Midbrain (tissue), 1 donor: ENCODE measurements around the gene LZTR1.

Experiments
- DNase-seq: peaks from one replicate; lab custom pipeline; 2025; lab: John Stamatoyannopoulos, UW

LZTR1 gene

DNA sequence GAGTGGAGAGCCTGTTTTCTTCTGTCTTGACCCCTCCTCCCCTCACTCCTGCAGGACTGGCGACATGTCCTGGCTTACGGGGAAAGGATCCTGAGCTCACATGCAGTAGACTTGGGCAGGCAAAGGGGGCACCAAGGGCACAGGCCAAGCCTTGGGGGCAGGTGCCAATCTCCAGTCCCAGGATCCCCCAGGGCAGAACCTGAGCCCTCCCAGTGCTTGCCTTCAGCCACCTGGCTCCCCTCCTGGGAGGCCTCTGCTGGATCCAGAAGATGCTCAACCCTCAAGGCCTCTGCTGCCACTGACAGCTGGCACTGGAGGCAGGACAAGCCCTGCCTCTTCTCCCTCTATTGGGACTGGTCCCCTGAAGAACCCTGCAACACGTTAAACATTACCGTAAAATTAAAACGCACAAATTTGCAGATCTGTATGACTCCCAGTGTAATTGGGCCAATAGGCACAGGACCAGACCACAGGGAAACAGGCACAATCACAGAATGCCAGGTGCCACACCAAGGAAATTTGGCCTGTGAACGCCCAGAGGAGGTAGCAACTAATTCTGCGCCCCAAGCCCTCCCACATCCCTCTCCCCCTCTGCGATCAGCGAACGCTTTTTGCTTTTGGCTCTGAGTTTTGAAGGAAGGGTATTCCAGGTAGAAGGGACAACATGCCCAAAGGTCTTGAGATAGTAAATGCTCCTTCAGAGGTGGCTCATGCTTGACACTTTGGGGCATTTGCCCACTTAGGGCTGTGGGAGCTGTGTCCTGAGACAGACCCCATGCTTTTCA, 967 bp upstream of the LZTR1 start:
- DNase-seq = no peak

DNA sequence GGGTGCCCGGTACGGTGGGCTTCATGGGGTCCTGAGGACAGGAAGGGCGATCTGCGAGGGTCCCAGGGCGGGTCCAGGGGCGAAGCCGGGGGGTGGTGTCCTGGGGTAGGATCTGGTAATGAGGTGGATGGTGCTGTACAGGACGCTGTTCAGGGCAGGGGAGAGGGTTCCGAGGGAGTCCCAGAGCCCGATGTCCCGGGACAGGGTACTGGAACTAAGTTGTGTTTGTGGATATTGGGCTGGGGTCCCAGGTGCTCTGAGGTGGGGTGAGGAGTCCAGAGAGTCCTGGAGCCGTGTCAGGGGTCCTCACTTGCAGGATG, 426 bp downstream of the LZTR1 start:
- DNase-seq = no peak

DNA sequence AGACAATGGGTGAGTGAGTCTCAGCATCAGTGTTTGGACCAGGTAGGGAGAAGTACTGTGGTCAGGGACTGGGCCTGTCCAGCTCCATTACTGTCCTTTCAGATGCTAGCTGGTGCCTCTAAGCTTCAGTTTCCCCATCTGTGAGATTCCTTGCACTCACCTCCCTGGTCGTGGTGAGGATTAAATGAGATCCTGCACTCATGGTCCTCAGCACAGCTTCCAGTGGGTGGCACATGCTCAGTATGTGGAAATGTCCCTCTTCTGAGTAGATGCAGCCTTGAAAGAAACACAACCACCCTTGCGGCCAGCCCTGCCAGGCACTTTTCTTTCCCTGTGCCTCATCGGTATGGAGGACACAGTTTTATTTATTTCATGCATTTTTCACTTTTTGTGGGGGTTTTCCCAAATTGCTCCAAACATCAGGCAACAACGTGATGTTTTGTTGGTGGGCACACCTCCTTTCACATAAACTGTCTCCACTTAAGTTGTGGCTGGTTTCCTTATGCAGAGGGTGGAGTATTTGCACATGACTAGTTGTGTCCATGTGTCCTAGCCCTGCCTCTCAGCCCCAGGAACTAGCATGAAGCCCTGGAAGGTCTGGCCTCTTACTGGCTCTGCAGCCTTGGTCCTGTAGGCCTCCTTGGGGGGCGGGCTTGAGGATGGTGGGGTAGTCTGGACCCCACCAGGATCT, 1.1 kb downstream of the LZTR1 start:
- DNase-seq = no peak

DNA sequence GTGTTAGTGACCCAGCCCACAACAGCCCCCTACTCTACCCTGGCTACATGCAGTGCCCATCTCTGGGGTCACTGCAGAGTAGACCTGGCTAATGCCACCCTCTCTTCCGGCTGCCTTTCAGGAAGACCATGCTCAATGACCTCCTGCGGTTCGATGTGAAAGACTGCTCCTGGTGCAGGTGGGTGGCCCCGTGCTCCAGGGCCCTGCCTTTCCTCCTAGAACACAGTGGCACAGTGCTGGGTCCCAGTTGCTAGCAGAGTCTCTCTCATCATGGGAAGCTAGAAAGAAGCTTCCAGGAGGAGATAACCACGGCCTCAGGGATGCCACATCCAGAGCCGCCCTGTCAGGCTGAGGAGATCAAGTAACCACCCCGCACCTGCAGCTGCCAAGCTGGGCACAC, 3.6 kb downstream of the LZTR1 start:
- DNase-seq = no peak

DNA sequence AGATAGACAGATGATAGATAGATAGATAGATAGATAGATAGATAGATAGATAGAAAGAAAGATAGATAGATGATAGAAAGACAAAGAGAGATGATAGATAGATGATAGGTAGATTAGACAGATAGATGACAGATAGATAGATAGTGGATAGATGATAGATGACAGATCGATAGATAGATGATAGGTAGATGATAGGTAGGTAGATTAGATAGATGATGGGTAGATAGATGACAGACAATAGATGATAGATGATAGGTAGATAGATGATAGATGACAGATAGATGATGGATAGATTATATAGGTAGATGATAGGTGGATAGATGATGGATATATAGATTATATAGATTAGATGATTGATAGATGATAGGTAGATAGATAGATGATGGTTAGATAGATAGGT, 4.3 kb downstream of the LZTR1 start:
- no peak for DNase-seq

DNA sequence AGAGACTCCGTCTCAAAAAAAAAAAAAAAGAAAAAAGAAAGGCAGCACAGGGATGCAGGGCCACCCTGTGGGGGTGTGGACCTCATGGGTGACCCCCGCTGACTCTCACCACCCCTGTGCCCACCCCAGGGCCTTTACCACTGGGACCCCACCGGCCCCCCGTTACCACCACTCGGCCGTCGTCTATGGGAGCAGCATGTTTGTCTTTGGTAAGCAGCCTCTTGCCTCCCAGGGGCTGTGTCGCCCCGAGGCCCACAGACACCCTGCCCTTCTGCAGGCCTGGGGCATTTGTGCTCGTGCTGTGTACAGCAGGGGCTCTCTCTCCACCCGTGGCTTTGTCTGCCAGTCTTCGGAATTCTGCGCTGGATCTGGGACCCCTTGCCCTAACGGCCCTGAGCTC, 5.3 kb downstream of the LZTR1 start:
- no peak for DNase-seq

DNA sequence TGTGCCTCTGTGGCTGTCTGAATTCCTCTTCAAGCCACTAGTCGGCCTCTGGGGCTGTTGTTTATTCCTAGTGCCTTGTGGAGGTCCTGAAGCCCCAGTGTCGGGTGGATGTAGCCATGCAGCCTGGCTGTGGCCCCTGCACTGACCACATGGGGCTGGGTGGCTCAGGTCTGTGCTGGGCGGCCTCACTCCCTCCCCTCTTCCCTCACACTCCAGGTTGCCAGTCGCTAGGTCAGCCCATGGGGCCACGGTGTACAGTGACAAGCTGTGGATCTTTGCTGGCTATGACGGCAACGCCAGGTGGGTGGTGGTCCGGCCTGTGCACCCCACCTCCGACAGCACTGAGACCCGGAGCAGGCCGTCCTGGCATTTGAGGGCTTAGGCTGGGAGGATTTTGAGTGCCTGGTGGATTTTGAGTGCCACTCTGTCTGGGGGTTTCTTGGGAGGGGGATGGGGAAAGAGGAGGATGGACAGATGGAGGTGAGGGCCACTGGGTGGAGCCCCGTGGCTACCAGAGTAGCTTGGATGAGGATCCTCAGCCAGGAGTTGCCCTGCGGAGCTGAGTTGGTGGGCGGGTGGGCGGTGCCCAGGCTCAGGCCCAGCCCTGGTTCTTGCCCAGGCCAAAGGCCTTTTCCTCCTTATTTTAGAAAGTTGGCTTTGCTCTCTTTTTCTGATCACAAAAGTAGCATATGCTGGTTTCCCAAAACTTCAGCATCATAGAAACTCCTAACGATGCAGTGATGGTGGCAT, 6.7 kb downstream of the LZTR1 start:
- no peak for DNase-seq

DNA sequence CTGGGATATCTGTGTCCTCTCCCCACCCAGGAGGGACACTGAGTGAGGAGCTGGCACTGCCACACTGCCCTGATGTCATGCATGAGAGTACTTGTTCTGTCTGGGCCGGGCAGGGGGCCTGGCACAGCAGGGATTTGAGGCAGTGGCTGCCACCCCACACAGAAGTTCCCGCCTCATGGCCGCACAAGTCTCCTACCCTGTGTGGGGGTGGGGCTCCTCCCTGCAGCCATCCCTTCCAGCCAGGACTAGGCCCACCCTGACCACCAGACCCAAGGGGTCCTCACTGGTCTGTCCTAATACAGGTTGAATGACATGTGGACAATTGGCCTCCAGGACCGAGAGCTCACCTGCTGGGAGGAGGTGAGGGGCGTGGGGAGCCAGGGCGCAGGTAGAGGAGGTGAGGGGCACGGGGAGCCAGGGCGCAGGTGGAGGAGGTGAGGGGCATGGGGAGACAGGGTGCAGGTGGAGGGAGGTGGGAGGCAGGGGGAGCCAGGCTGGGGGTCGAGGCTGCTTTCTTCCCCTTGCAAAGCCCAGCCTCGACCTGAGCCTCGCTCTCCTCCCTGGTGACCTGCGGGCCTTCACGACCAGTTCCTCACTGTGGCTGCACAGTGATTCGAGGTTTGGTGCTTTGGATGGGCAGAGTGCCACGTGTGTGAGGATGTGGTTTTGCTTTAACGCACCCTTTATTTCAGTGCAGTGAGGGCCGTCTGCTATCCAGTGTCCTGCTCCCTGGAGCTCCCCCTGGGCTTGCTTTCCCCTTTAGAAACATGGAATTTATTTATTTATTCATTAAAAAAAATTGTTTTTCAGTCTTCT, 7.4 kb downstream of the LZTR1 start:
- no peak for DNase-seq

DNA sequence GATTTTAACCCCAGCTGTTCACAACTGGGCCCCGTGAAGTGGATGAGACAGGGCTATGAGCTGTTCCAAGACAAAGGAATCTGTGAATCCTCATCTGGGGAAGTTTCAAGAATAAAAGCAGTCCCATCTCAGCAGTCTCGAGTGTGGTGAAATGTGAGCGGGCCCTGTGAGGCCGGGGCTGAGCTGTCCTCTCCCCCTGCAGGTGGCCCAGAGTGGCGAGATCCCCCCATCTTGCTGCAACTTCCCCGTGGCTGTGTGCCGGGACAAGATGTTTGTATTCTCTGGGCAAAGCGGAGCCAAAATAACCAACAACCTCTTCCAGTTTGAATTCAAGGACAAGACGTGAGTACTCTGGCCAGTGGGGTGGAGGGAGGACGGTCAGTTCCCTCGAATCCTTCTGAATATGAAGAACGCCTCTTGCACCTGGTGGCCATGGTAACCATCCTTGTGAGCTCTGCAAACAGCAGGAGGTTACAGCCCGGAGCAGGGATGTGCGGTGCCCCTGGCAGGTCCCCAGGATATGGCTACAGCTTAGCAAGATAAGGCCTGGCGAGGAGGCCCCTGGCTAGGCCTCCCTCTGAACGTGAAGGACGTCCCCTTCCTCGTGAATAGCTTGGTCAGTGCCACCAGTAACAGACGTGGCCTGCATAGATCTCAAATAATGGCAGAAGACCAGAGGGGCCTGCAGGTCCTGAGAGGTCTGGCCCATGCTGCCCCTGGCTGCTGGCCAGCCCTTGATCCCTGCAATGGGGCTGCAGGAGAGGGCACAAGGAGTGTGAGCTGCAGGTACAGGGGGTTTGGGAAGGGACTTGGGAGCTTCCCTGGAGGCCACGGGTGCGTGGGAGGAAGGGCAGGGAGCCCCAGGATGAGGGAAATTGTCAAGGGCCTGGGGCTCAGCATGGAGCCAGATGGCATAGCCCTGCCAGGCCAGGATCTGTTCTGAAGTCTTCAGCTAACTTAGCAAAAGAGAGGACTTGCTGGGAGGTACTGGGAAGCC, 8.4 kb downstream of the LZTR1 start:
- DNase-seq = no peak

DNA sequence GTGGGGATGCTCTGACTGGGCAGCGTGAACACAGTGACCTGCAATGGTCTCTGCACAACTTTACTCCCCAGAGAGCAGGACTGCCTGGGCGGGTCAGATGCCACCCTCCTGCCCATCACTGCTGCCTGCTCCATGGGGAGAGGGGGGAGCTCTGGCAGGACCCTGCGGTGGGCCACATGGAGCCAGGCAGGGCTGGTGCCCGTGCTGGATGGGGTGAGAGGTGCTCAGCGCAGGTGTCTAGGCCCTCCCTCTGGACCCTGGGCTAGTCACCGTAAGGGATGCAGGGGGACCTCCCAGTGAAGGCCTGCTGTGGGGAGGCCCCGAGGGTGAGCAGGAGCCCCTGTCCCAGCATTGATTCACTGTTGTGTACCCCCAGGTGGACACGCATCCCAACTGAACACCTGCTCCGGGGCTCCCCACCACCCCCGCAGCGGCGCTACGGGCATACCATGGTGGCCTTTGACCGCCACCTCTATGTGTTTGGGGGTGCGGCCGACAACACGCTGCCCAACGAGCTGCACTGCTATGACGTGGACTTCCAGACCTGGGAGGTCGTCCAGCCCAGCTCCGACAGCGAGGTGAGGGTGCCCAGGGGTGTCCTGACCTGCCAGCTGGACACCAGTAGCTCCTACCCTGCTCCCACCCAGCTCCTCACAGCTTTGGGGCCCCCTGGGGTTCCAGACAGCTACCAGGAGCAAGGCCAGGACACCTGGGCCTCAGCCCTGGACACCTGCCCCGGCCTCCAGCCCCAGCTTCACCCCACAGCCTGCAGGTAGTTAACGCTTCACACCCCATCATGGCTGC, 9.4 kb downstream of the LZTR1 start:
- DNase-seq = no peak

DNA sequence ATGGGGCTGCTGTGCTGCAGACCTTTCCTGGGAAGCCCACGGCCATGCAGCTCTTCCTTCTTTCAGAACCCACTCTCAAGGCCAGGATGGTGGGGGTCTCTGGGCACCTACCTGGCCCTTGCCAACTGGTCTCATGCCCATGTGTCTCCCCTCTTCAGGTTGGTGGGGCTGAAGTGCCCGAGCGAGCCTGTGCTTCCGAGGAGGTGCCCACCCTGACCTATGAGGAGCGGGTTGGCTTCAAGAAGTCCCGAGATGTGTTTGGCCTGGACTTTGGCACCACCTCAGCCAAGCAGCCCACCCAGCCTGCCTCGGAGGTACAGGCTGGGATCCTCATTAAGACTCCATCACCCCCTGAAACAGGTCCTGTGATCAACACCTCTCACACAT, 10.0 kb downstream of the LZTR1 start:
- DNase-seq = no peak

DNA sequence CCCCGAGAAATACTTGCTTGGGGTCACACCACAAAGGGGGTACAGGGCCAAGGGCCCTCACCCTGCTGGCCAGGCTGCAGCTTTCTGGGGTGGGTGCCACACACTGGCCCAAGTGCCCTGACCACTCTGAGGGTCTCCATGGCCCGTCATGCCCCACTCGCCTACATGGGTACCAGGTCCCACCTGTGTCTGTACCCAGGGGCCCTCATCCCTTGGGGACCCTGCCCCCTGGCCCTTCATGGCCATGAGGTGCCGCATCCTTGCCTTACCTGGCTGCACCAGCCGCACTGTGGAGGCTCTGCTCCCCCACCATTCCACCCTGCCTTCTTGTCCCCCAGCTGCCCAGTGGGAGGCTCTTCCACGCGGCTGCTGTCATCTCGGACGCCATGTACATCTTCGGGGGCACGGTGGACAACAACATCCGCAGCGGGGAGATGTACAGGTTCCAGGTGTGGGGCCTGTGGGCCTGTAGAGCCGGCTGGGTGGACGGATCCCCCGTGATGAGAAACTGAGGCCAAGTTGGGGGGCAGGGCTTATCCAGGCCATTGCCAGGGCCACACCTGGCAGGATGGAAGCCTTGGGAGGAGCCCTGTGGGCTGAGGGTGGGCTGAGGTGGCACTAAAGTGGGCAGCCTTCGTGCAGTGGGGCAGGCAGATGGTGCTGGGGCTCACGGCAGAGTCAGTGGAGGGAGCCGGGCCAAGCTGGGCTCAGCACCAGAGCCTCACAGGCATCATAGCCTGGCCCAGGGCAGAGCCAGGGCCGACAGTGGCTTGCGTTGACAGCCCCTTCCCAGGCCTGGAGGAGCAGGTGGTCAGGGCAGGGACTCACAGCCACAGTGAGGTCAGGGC, 10.6 kb downstream of the LZTR1 start:
- DNase-seq = no peak

DNA sequence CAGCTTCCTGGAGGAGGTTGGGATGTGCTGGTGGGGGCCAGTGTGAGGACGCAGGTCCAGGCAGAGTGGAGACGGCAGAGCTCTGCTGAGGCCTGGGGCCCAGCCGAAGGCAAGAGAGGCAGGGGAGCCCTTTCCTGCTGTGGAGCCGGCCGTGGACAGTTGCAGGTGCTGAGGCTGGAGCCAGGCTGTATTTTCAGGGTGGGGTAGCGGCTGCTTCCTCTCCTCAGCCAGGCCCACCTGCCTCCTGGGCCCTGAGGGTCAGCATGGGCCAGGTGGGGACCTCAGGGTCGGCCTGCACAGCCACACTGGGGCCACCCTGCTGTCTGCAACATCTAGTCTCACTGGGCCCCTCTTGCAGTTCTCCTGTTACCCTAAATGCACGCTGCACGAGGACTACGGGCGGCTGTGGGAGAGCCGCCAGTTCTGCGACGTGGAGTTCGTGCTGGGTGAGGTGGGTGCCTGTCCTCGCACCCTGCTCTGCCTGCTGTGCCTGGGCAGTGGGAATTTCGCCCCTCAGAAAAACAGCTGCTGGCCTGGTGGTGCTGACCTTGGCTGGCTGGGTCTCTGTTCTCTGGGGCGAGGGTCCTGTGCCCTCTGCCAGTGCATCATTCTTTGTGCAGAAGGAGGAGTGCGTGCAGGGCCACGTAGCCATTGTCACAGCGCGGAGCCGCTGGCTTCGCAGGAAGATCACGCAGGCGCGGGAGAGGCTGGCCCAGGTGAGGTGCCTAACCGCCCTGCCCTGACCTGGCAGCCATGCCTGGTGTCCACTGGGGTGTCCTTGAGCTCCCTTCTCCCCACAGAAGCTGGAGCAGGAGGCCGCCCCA, 11.4 kb downstream of the LZTR1 start:
- no peak for DNase-seq

DNA sequence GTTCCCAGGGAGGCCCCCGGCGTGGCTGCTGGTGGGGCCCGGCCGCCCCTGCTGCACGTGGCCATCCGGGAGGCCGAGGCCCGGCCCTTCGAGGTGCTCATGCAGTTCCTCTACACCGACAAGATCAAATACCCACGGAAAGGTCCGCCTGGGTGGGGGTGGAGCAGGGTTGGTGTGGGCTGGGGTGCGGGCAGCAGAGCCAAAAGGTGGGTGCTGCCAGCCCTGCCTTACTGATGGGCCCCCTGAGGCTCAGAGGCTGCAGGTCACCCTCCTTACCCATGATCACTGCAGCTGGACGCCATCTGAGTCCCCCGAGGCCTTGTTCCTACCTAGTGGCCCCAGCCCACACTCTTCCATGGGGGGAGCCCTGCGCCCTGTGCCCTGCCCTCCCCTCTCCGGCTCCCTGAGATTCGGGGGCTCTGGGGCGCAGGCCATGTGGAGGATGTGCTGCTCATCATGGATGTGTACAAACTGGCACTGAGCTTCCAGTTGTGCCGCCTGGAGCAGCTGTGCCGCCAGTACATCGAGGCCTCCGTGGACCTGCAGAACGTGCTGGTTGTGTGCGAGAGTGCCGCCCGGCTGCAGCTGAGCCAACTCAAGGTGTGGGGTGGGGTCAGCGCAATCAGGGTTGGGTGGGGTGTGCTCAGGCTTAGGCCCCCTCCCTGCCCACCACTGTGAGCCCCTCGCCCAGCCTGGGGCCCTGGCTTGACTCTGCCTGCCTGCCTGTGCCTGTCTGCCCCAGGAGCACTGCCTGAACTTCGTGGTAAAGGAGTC, 12.2 kb downstream of the LZTR1 start:
- DNase-seq = no peak

DNA sequence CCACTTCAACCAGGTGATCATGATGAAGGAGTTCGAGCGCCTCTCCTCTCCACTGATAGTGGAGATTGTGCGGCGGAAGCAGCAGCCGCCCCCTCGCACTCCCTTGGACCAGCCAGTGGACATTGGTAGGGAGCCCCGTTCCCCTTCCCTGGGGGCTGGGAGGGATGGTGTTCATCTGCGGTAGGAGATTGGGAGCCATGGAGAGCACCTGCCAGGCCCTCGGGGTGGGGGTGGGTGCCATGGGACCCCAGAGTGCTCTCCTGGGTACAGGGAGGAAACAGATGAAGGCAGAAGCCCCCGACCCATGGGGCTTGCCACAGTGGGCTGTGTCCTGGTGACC, 12.8 kb downstream of the LZTR1 start:
- no peak for DNase-seq

DNA sequence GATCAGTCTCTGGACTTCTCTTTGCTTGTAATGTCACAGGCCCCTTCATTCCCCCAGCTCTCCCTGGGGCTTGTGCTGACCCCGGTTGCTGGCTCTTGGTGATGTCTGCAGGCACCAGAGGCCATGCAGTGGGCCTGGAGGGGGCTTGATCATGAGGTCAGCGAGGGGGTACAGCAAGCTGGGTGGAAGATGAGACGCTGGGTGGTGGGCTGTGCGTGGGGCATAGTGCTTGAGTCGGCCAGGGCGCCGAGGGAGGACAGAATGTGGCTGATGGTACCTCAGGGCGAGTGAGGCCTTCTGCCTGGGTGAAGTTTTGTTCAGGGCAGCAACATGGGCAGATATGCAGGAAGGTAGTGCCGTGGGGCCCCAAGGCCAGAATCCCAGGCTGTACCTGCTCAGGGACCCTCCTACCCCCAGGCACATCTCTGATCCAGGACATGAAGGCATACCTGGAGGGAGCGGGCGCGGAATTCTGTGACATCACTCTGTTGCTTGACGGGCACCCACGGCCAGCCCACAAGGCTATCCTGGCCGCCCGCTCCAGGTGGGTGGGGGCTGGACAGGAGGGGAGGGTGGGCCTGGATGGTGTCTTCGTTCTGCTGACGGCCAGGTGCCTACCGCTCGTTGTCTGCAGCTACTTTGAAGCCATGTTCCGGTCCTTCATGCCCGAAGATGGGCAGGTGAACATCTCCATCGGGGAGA, 13.4 kb downstream of the LZTR1 start:
- no peak for DNase-seq

DNA sequence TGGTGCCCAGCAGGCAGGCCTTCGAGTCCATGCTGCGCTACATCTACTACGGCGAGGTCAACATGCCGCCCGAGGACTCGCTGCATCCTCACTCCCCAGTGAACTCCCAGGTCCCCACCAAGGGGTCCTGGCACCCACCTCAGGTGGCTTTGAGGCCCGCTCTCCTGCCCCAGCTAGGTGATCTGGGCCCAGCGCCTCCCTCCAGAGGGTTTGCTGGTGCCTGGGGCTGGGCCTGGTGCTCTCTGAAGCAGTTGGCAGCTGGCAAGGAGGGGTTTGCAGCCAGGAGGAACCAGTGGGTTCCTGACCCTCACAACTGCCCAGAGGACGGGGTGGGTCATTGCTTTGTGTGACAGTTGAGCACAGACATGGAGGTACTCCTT, 13.9 kb downstream of the LZTR1 start:
- DNase-seq = no peak
